ENCODE results near the gene HUNK. TPM values are rescaled to one million over a fixed set of nuclear protein-coding genes. Genes with fewer than 3 reads are reported as not detected.

Gene HUNK
- polyA plus RNA-seq, 1 donor (not counting 4 experiments of a cell fraction or from before 2014, with no cell fraction given), result 0.03 TPM

DNA sequence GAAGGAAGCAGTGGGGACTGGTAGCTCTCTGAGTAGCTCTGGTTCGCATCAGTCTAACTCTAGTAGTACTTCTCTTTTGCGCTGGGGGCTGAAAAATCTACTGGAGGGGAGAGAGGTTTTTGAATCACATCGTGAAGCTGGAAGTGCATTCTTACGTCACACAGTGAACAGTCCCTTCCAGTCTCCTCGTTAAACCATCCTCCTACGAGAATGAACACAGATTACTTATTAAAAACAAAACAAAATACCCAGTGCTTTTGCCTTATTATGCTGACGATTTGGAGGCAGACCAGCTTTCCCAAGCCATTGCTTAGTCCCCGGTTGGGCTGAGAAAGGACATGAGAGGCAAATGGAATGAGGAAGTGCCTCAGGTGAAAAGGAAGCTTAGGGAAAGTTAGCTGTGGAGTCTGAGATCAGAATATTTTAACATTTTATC is 16.1 kb downstream of the HUNK start:
- H3K27me3 ChIP-seq (ENCODE audit: control insufficient read depth, extremely low read depth, insufficient read depth, low read length), result no peaks in the 10 kb centered on the region
- no peaks in the 10 kb centered on the region for H3K36me3 ChIP-seq (ENCODE audit: control insufficient read depth in 2 of 2, extremely low read depth in 1 of 2, insufficient read depth in 2 of 2, low read length in 2 of 2)
- FAIRE-seq (peak; percentile 57), DNase-seq (ENCODE audit: low read depth, low spot score) (no peak)
- dilution Hi-C loops (cut with MboI; ENCODE audit: extremely low pct_ligation_motif_present, low sequenced_read_pairs), result no loop called here
- H4K20me1 ChIP-seq (ENCODE audit: control insufficient read depth, extremely low read depth, insufficient read depth, low read length), result no peaks in the 10 kb centered on the region
- H3K4me3 ChIP-seq (ENCODE audit: control insufficient read depth in 2 of 3, extremely low read depth in 1 of 3, insufficient read depth in 2 of 3, low read depth in 1 of 3, low read length in 3 of 3), result peak overlapping the region in 1 of 3 experiments; percentile 7
- H3K9me1 ChIP-seq (ENCODE audit: control insufficient read depth, extremely low read depth, insufficient read depth, low read length), result no peaks in the 10 kb centered on the region
- H3K4me1 ChIP-seq (ENCODE audit: control insufficient read depth, extremely low read depth, insufficient read depth, low read length), result peaks cover 4% of the 10 kb centered on the region
- no peaks in the 10 kb centered on the region for H3K9me3 ChIP-seq (ENCODE audit: control insufficient read depth, low read depth, low read length)
- H2AFZ ChIP-seq (ENCODE audit: control insufficient read depth, low read length), result peak overlapping the region; percentile 70
- peak overlapping the region; percentile 51 for H3K4me2 ChIP-seq (ENCODE audit: control insufficient read depth, extremely low read depth, insufficient read depth, low read depth, low read length)
- H3K9ac ChIP-seq (ENCODE audit: control insufficient read depth, extremely low read depth, insufficient read depth, low read length), result no peak overlapping the region
- TF ChIP-seq EZH2 (IDR thresholded peaks at IDR 0.05; ENCODE audit: low read length), result no peak
- TF ChIP-seq, protein P1, sequence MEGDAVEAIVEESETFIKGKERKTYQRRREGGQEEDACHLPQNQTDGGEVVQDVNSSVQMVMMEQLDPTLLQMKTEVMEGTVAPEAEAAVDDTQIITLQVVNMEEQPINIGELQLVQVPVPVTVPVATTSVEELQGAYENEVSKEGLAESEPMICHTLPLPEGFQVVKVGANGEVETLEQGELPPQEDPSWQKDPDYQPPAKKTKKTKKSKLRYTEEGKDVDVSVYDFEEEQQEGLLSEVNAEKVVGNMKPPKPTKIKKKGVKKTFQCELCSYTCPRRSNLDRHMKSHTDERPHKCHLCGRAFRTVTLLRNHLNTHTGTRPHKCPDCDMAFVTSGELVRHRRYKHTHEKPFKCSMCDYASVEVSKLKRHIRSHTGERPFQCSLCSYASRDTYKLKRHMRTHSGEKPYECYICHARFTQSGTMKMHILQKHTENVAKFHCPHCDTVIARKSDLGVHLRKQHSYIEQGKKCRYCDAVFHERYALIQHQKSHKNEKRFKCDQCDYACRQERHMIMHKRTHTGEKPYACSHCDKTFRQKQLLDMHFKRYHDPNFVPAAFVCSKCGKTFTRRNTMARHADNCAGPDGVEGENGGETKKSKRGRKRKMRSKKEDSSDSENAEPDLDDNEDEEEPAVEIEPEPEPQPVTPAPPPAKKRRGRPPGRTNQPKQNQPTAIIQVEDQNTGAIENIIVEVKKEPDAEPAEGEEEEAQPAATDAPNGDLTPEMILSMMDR (optimal IDR thresholded peaks at IDR 0.05 in 1 of 3, IDR thresholded peaks at IDR 0.05 in 1 of 3, conservative IDR thresholded peaks at IDR 0.05 in 1 of 3; ENCODE audit: extremely low read depth in 1 of 3, insufficient read depth in 2 of 3, low read length in 3 of 3), result no peak
- no peaks in the 10 kb centered on the region for H3K79me2 ChIP-seq (ENCODE audit: control insufficient read depth, insufficient read depth, low read length)
- H3K27ac ChIP-seq (ENCODE audit: control insufficient read depth, insufficient read depth, low read length), result no peak overlapping the region

DNA sequence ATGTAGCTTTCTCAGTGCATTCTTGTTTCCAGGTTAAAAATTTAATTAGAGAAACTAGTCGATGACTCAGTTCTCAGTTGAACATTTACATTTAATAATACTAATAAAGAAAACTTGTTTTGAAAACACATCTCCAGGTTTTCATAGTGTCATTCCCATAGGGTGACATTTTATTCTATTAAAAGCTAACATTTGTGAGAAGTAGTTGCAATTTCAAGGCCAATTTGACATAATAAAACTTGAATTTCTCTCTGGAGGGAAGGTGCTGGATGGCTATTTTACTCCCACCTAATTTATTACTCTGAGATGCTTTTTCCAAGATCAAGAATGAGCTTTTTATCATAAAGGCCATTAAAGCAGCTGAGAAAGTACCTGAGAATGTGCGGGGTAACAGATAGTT is 16.6 kb downstream of the HUNK start:
- no peak overlapping the region for H3K9ac ChIP-seq (ENCODE audit: control insufficient read depth, extremely low read depth, insufficient read depth, low read length)
- no peak overlapping the region for H3K27ac ChIP-seq (ENCODE audit: control insufficient read depth, insufficient read depth, low read length)
- FAIRE-seq (no peak), DNase-seq (ENCODE audit: low read depth, low spot score) (no peak)
- peaks cover 4% of the 10 kb centered on the region for H3K4me1 ChIP-seq (ENCODE audit: control insufficient read depth, extremely low read depth, insufficient read depth, low read length)
- H3K9me1 ChIP-seq (ENCODE audit: control insufficient read depth, extremely low read depth, insufficient read depth, low read length), result no peaks in the 10 kb centered on the region
- no peaks in the 10 kb centered on the region for H3K79me2 ChIP-seq (ENCODE audit: control insufficient read depth, insufficient read depth, low read length)
- H3K9me3 ChIP-seq (ENCODE audit: control insufficient read depth, low read depth, low read length), result no peaks in the 10 kb centered on the region
- dilution Hi-C loops (cut with MboI; ENCODE audit: extremely low pct_ligation_motif_present, low sequenced_read_pairs), result no loop called here
- H3K4me3 ChIP-seq (ENCODE audit: control insufficient read depth in 2 of 3, extremely low read depth in 1 of 3, insufficient read depth in 2 of 3, low read depth in 1 of 3, low read length in 3 of 3), result no peak overlapping the region
- H3K27me3 ChIP-seq (ENCODE audit: control insufficient read depth, extremely low read depth, insufficient read depth, low read length), result no peaks in the 10 kb centered on the region
- no peaks in the 10 kb centered on the region for H3K36me3 ChIP-seq (ENCODE audit: control insufficient read depth in 2 of 2, extremely low read depth in 1 of 2, insufficient read depth in 2 of 2, low read length in 2 of 2)
- no peak overlapping the region for H2AFZ ChIP-seq (ENCODE audit: control insufficient read depth, low read length)
- no peaks in the 10 kb centered on the region for H4K20me1 ChIP-seq (ENCODE audit: control insufficient read depth, extremely low read depth, insufficient read depth, low read length)
- TF ChIP-seq, protein P1 (optimal IDR thresholded peaks at IDR 0.05 in 1 of 3, IDR thresholded peaks at IDR 0.05 in 1 of 3, conservative IDR thresholded peaks at IDR 0.05 in 1 of 3; ENCODE audit: extremely low read depth in 1 of 3, insufficient read depth in 2 of 3, low read length in 3 of 3), result no peak
- no peak for TF ChIP-seq EZH2 (IDR thresholded peaks at IDR 0.05; ENCODE audit: low read length)
- H3K4me2 ChIP-seq (ENCODE audit: control insufficient read depth, extremely low read depth, insufficient read depth, low read depth, low read length), result peak overlapping the region; percentile 51
